PC-3 (cell line): ENCODE measurements around the gene ENHO. TPM values are rescaled to one million over a fixed set of nuclear protein-coding genes. Genes with fewer than 3 reads are reported as not detected.
"Not testable (repeated sequence)": the region's sequence is repeated elsewhere in the genome, so short reads cannot be mapped to it uniquely, and the experiment has no call there.

Experiments used
- ATAC-seq: fragments of 200-7000 bp; cut with Tn5 transposase; 2 replicates; pipeline ENCODE4 v1.9.1; 2020; ENCODE audit warnings: mild to moderate bottlenecking, moderate library complexity
- BruUV-seq: library from RNA; stranded (reverse); fragments of 400-500 nt; replicated peaks from 2 replicates; lab custom pipeline; 2021; lab: Mats Ljungman, UMichigan
- CTCF ChIA-PET: fragments of 300-600 bp; sonication (Branson Sonifier 250); formaldehyde crosslinking; loops from one replicate; lab custom pipeline; 2022; ENCODE audit warnings: antibody characterized with exemption; lab: Charles Lee
- POLR2A ChIA-PET: fragments of 300-600 bp; sonication (Branson Sonifier 250); formaldehyde crosslinking; loops from one replicate; lab custom pipeline; 2022; ENCODE audit warnings: antibody characterized with exemption; ENCODE audit not compliant: unreplicated experiment; lab: Charles Lee
- DNase-seq: peaks from one replicate; pipeline ENCODE4 v3.0.0-alpha.2; 2015
- H2AFZ ChIP-seq: fragments of 300-600 bp; sonication (generic); 2 replicates; pipeline ENCODE4 v1.6.0; 2016; ENCODE audit warnings: antibody characterized with exemption, low read length
- H3F3A ChIP-seq: fragments of 300-600 bp; sonication (generic); one replicate; pipeline ENCODE4 v1.6.0; 2017; ENCODE audit warnings: antibody characterized with exemption, low read length, control low read depth, mild to moderate bottlenecking; ENCODE audit not compliant: unreplicated experiment
- H3K27ac ChIP-seq: fragments of 300-600 bp; sonication (generic); 2 replicates; pipeline ENCODE4 v1.5.1; 2016; ENCODE audit warnings: mild to moderate bottlenecking, low read length
- H3K27me3 ChIP-seq: fragments of 300-600 bp; sonication (generic); 2 replicates; pipeline ENCODE4 v1.6.1; 2016; ENCODE audit warnings: low read length, mixed read lengths
- H3K36me3 ChIP-seq: fragments of 300-600 bp; sonication (generic); 2 replicates; pipeline ENCODE4 v1.6.1; 2016; ENCODE audit warnings: low read depth, mixed run types, low read length, mixed read lengths
- H3K4me1 ChIP-seq: fragments of 300-600 bp; sonication (generic); 2 replicates; pipeline ENCODE4 v1.5.1; 2016; ENCODE audit warnings: low read length; ENCODE audit not compliant: insufficient read depth
- H3K4me2 ChIP-seq: fragments of 300-600 bp; sonication (generic); 2 replicates; pipeline ENCODE4 v1.6.0; 2016; ENCODE audit warnings: low read length
- H3K4me3 ChIP-seq: fragments of 300-600 bp; sonication (generic); 2 replicates; pipeline ENCODE4 v1.5.1; 2016; ENCODE audit warnings: mild to moderate bottlenecking, low read length, mixed read lengths
- H3K79me2 ChIP-seq: fragments of 300-600 bp; sonication (generic); 2 replicates; pipeline ENCODE4 v1.6.1; 2017; ENCODE audit warnings: low read length, mixed read lengths
- H3K9ac ChIP-seq: fragments of 300-600 bp; sonication (generic); 2 replicates; pipeline ENCODE4 v1.6.0; 2016; ENCODE audit warnings: mild to moderate bottlenecking, low read length
- H3K9me2 ChIP-seq: fragments of 300-600 bp; sonication (generic); replicated peaks from 2 replicates; pipeline ENCODE4 v1.6.1; 2016; ENCODE audit warnings: mixed run types, low read length, mixed read lengths
- H3K9me3 ChIP-seq: fragments of 300-600 bp; sonication (generic); 2 replicates; pipeline ENCODE4 v1.6.1; 2016; ENCODE audit warnings: low read length, mixed read lengths
- H4K20me1 ChIP-seq: fragments of 300-600 bp; sonication (generic); 2 replicates; pipeline ENCODE4 v1.6.1; 2016; ENCODE audit warnings: low read length, mixed read lengths
- CTCF ChIP-seq: fragments of 300-600 bp; sonication (generic); conservative IDR thresholded peaks from 2 replicates; pipeline ENCODE4 v1.5.1; 2017; ENCODE audit warnings: antibody characterized with exemption, low read depth, mild to moderate bottlenecking, low read length
- EZH2 ChIP-seq: fragments of 300-600 bp; sonication (generic); IDR thresholded peaks from one replicate; pipeline ENCODE4 v1.6.1; 2017; ENCODE audit warnings: antibody characterized with exemption, mild to moderate bottlenecking, low read length; ENCODE audit not compliant: unreplicated experiment
- EZH2phosphoT487 ChIP-seq: fragments of 300-600 bp; sonication (generic); IDR thresholded peaks from 2 replicates; pipeline ENCODE4 v1.6.1; 2018; ENCODE audit warnings: mild to moderate bottlenecking, antibody characterized with exemption, low read length, borderline replicate concordance
- intact Hi-C: fragments of 100-400 bp; cut with micrococcal nuclease; formaldehyde crosslinking; loops from 2 replicates; pipeline ENCODE4 v1.9.0; 2023
- total RNA-seq: library from RNA; depleted of rRNA; stranded (reverse); fragments of >200 nt; gene quantifications from 2 replicates; pipeline ENCODE4 v1.2.3, GENCODE V29; 2014

The ENHO gene
- total RNA-seq, 1 experiment from 2014 or later, result 1.3 TPM

GRCh38 chr9:34486572-34486971, 36.2 kb downstream of the ENHO start:
- Histone ChIP-seq H3K9me3 (no peaks in the 10 kb centered on the region), H3F3A (no peaks in the 10 kb centered on the region), H4K20me1 (no peaks in the 10 kb centered on the region), H2AFZ (no peak overlapping the region), H3K79me2 (no peaks in the 10 kb centered on the region), H3K4me3 (no peak overlapping the region), H3K36me3 (no peaks in the 10 kb centered on the region), H3K9ac (no peak overlapping the region), H3K9me2 (no peaks in the 10 kb centered on the region), H3K27me3 (peaks cover 12% of the 10 kb centered on the region), H3K4me2 (no peak overlapping the region), H3K4me1 (no peaks in the 10 kb centered on the region), H3K27ac (no peak overlapping the region)
- no peak for TF ChIP-seq EZH2
- no peak for TF ChIP-seq CTCF
- no peak for TF ChIP-seq EZH2phosphoT487
- CTCF ChIA-PET, result no interaction called here
- ATAC-seq (no peak), DNase-seq (no peak)
- no TSS peak for BruUV-seq
- intact Hi-C loops, result no loop called here
- POLR2A ChIA-PET, result no interaction called here

- no peak for TF ChIP-seq CTCF
- no peak for TF ChIP-seq EZH2
- no peak for TF ChIP-seq EZH2phosphoT487
- no TSS peak for BruUV-seq
- DNase-seq, result no peak
- Histone ChIP-seq H3K9me3 (no peaks in the 10 kb centered on the region), H3K4me2 (no peak overlapping the region), H3K4me3 (no peak overlapping the region), H4K20me1 (no peaks in the 10 kb centered on the region), H3K27ac (no peak overlapping the region), H3K4me1 (no peaks in the 10 kb centered on the region), H3K36me3 (no peaks in the 10 kb centered on the region), H3K79me2 (no peaks in the 10 kb centered on the region), H2AFZ (no peak overlapping the region), H3K9ac (no peak overlapping the region), H3K27me3 (peaks cover 12% of the 10 kb centered on the region), H3F3A (no peaks in the 10 kb centered on the region), H3K9me2 (no peaks in the 10 kb centered on the region)
- intact Hi-C loops, result no loop called here
- no peak for ATAC-seq
- CTCF ChIA-PET, result no interaction called here
- POLR2A ChIA-PET, result no interaction called here
Measured at GRCh38 chr9:34485822-34486221, 37.0 kb downstream of the ENHO start.

- H2AFZ ChIP-seq, result no peak overlapping the region
- POLR2A ChIA-PET, result no interaction called here
- BruUV-seq, result no TSS peak
- intact Hi-C loops, result no loop called here
- no peaks in the 10 kb centered on the region for H3K9me3 ChIP-seq
- H3F3A ChIP-seq, result no peaks in the 10 kb centered on the region
- DNase-seq (peak; percentile 43), ATAC-seq (no peak)
- CTCF ChIA-PET, result no interaction called here
- H3K9ac ChIP-seq, result no peak overlapping the region
- no peaks in the 10 kb centered on the region for H4K20me1 ChIP-seq
- H3K4me1 ChIP-seq, result no peaks in the 10 kb centered on the region
- H3K27me3 ChIP-seq, result peaks cover 12% of the 10 kb centered on the region
- H3K27ac ChIP-seq, result no peak overlapping the region
- H3K4me3 ChIP-seq, result no peak overlapping the region
- no peak overlapping the region for H3K4me2 ChIP-seq
- no peaks in the 10 kb centered on the region for H3K79me2 ChIP-seq
- no peaks in the 10 kb centered on the region for H3K9me2 ChIP-seq
- no peaks in the 10 kb centered on the region for H3K36me3 ChIP-seq
- TF ChIP-seq EZH2, result no peak
- no peak for TF ChIP-seq CTCF
- TF ChIP-seq EZH2phosphoT487, result no peak
Measured at GRCh38 chr9:34484678-34485077, 38.1 kb downstream of the ENHO start.

- H3K9me3 ChIP-seq, H3K27me3 ChIP-seq, H2AFZ ChIP-seq, H3K4me3 ChIP-seq, H3K4me2 ChIP-seq, ATAC-seq, DNase-seq, POLR2A ChIA-PET, intact Hi-C loops, H4K20me1 ChIP-seq, H3K79me2 ChIP-seq, H3K27ac ChIP-seq, H3K4me1 ChIP-seq, CTCF ChIA-PET, H3K9me2 ChIP-seq, H3F3A ChIP-seq, H3K36me3 ChIP-seq, H3K9ac ChIP-seq, BruUV-seq: not testable (repeated sequence)
Measured at GRCh38 chr9:34482746-34483145, 40.0 kb downstream of the ENHO start.
